GM18951 (cell line): ENCODE measurements around the gene BNIP5.

Experiments
- POLR2A ChIP-seq: IDR thresholded peaks from 4 replicates; pipeline ENCODE4 v1.6.1; 2011; ENCODE audit warnings: mild to moderate bottlenecking; ENCODE audit not compliant: insufficient read length, insufficient read depth; ENCODE audit errors: extremely low read depth
- in situ Hi-C: fragments of 300-500 bp; cut with MboI; formaldehyde crosslinking; loops from one replicate; pipeline ENCODE4 v1.12.0; 2022; ENCODE audit warnings: low sequenced_read_pairs, mixed read lengths, inconsistent platforms; ENCODE audit not compliant: unreplicated experiment

Gene BNIP5

DNA sequence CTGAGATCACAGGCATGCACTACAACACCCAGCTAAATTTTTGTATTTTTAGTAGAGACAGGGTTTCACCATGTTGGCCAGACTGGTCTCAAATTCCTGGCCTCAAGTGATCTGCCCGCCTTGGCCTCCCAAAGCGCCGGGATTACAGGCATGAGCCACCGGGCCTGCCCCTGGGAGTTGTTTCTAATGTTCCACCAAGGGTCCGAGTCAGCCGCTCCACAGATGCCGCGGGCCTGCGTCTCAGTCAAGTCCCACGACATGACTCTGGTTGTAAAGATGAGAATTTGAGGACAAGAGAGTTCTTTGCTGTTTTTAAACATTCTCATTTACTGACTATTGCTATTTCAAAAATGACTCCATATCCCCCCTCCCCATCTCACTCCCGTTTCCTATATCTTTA is 30.8 kb downstream of the BNIP5 start:
- no peak for TF ChIP-seq POLR2A
- in situ Hi-C loops, result no loop called here

GRCh38 chr6:36302227-36302976 is 34.3 kb downstream of the BNIP5 start:
- in situ Hi-C loops, result no loop called here
- TF ChIP-seq POLR2A, result no peak

GRCh38 chr6:36301781-36302180 is 34.9 kb downstream of the BNIP5 start:
- in situ Hi-C loops, result no loop called here
- TF ChIP-seq POLR2A, result no peak

GRCh38 chr6:36301085-36301658 is 35.5 kb downstream of the BNIP5 start:
- in situ Hi-C loops, result no loop called here
- TF ChIP-seq POLR2A, result no peak

GRCh38 chr6:36298027-36298426 is 38.7 kb downstream of the BNIP5 start:
- in situ Hi-C loops, result no loop called here
- no peak for TF ChIP-seq POLR2A

GRCh38 chr6:36297511-36297910 is 39.2 kb downstream of the BNIP5 start:
- in situ Hi-C loops, result no loop called here
- no peak for TF ChIP-seq POLR2A

GRCh38 chr6:36297051-36297450 is 39.6 kb downstream of the BNIP5 start:
- no peak for TF ChIP-seq POLR2A
- in situ Hi-C loops, result no loop called here

GRCh38 chr6:36296240-36296639 is 40.4 kb downstream of the BNIP5 start:
- TF ChIP-seq POLR2A, result no peak
- in situ Hi-C loops, result no loop called here

DNA sequence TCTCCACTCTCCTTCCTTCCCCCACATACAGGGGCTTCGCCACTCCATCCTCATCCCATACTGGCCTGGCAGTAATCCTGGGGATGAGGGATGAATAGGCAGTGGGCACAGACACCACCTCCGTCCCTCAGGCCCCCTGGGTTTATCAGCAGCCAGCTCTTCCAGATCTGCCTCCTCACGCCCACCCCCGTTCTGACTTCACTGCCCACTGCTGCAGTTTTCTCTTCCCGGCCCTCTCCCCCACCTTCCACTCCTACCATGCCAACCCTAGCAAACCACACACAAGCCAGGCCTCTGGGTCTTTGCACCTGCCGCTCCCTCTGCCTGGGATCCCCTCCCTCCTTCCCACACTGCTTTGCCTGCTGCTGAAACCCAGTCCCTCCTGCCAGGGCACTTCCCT is 44.5 kb downstream of the BNIP5 start:
- in situ Hi-C loops, result no loop called here
- no peak for TF ChIP-seq POLR2A

DNA sequence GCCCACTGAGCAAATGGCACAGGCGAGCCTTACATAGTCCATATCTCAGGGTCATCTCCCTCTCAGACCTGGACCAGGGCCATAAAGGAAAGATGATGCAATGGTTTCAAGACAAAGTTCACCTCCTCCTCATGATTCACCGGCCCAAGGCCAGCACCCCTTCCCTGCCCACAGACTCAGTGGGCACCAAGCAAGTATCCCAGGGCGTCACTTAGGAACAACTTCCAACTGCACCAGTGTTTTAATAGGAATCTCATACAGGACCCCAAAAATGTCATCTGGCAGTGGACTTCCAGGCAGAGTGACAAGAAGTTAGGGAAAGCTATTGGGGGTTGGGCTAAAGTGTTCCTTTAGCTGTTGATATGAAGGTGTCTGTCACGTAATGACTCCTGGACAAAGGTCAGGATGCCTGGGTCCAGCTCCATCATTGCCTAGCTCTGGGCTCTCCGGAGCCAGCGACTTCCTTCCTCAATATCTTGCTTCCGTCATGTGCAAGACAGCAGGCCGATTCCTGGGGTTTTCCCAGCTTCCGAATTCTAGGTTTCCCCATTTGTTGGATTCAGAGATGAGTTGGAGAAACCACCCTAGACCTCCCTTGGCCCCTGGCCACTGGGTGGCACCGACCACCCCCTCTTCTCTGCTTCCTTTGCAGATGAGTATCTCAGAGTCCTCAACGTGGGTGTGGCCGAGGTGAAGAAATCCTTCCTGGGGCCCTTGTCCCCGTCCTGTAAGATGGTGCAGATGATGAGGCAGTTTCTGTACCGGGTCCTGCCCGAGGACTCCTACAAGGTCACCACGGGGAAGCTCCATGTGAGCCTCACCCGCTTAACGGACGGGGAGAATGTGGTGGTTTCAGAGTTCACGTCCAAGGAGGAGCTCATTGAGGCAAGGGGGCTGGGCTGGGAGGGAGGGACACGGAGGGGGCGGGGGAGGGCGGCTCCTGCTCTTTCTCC is 45.7 kb downstream of the BNIP5 start:
- TF ChIP-seq POLR2A, result no peak
- in situ Hi-C loops, result no loop called here

DNA sequence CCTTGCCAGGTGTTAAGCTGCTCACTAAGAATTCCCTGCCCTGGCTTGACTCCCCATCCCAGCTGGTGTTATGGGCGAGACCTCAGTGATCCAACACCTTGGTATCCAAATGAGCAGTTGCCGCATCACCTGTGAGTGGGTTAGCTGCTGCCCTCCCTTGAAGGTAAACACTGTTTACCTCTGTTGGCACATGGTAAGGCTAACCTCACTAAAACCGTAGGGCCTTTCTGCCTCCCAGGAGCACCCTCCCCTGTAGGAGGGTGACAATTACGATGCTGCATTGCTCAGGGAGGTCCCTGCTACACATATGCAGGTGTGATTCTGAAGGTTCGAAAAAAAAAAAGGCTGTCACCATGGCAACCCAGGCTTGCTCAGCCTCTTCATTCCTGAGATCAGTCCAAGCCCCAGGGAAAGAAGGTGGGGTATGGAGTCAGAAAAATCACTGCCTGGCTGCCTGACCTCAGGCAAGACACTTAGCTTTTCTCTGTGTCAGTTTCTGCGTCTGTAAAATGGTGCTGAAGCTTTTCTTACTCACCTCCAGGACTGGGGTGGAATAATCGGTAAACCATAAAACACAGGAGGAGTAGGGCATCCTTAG is 47.3 kb downstream of the BNIP5 start:
- TF ChIP-seq POLR2A, result no peak

GRCh38 chr6:36286858-36287257 is 49.8 kb downstream of the BNIP5 start:
- TF ChIP-seq POLR2A, result no peak
- in situ Hi-C loops, result no loop called here

More for the DNA sequence above, 47.3 kb downstream of the BNIP5 start:
- in situ Hi-C loops, result no loop called here

- in situ Hi-C loops, result no loop called here
- TF ChIP-seq POLR2A, result no peak
Observed at GRCh38 chr6:36285797-36286196, 50.9 kb downstream of the BNIP5 start.
